Measurements from ENCODE around the gene PRKCA. TPM values are rescaled to one million over a fixed set of nuclear protein-coding genes. Genes with fewer than 3 reads are reported as not detected.

Gene PRKCA
- total and polyA plus RNA-seq, 2 donors (not counting 3 experiments of a cell fraction or from before 2014, with no cell fraction given) = 7.5 to 34.2 TPM

GRCh38 chr17:66306446-66306845 lies 4.0 kb downstream of the PRKCA start:
- POLR2A ChIA-PET = no interaction called here
- H3K9ac ChIP-seq (replicated peaks; ENCODE audit: extremely low read depth, insufficient read depth, low read length) = no peak overlapping the region
- no peaks in the 10 kb centered on the region for H4K20me1 ChIP-seq (replicated peaks; ENCODE audit: control insufficient read depth, extremely low read depth, insufficient read depth, low read length)
- no peaks in the 10 kb centered on the region for H3K36me3 ChIP-seq (ENCODE audit: control insufficient read depth in 2 of 2, extremely low read depth in 1 of 2, insufficient read depth in 2 of 2, low read length in 2 of 2)
- no peaks in the 10 kb centered on the region for H3K9me3 ChIP-seq (replicated peaks; ENCODE audit: control insufficient read depth, insufficient read depth, low read length)
- H3K4me2 ChIP-seq (ENCODE audit: insufficient read depth, low read length) = no peak overlapping the region
- H3K27me3 ChIP-seq (ENCODE audit: control insufficient read depth in 2 of 2, insufficient read depth in 2 of 2, low read length in 2 of 2) = no peaks in the 10 kb centered on the region
- TF ChIP-seq CTCF (IDR thresholded peaks at IDR 0.05; ENCODE audit: extremely low read depth in 1 of 2, insufficient read depth in 1 of 2, low read depth in 1 of 2, low read length in 2 of 2) (no peak), POLR2AphosphoS5 (IDR thresholded peaks at IDR 0.05; ENCODE audit: insufficient read depth, low read depth, low read length) (no peak), JUN (IDR thresholded peaks at IDR 0.05; ENCODE audit: borderline replicate concordance, insufficient read depth, insufficient read length, low read depth) (no peak), GATA2 (IDR thresholded peaks at IDR 0.05; ENCODE audit: insufficient read depth, insufficient read length, low read depth, low read length) (no peak)
- CTCF ChIA-PET = interaction anchor here (0.5 to 2.0 kb wide), 8 partner anchors 10 to 260 kb away, joined by 3 to 9 read pairs (median 4); no protein-coding TSS in a partner anchor
- dilution Hi-C loops (cut with MboI; ENCODE audit: extremely low pct_ligation_motif_present, low sequenced_read_pairs) (no loop called here), intact Hi-C loops (cut with micrococcal nuclease) (loop anchor here (5.0 kb wide), 2 partner anchors 41 to 116 kb away; no protein-coding TSS in a partner anchor)
- H3K79me2 ChIP-seq (ENCODE audit: control insufficient read depth, insufficient read depth, low read length) = peaks cover 38% of the 10 kb centered on the region
- FAIRE-seq (no peak), DNase-seq (ENCODE audit: low read depth, low spot score) (peak; percentile 20)
- no TSS peak for BruUV-seq (replicated peaks)
- no peaks in the 10 kb centered on the region for H3K9me1 ChIP-seq (replicated peaks; ENCODE audit: control insufficient read depth, extremely low read depth, insufficient read depth, low read length)
- no peak overlapping the region for H2AFZ ChIP-seq (ENCODE audit: low read depth, low read length)
- no peak overlapping the region for H3K4me3 ChIP-seq (replicated peaks in 1 of 3; ENCODE audit: insufficient read depth in 1 of 3, low read depth in 1 of 3, low read length in 3 of 3)
- peaks cover 24% of the 10 kb centered on the region for H3K4me1 ChIP-seq (ENCODE audit: control insufficient read depth, extremely low read depth, insufficient read depth, low read length)
- H3K27ac ChIP-seq (ENCODE audit: insufficient read depth, low read depth, low read length) = no peak overlapping the region

- intact Hi-C loops (cut with micrococcal nuclease) = loop anchor here (5.0 kb wide), 2 partner anchors 40 to 115 kb away; no protein-coding TSS in a partner anchor
- Histone ChIP-seq H3K79me2 (ENCODE audit: control insufficient read depth, insufficient read depth, low read length) (peaks cover 35% of the 10 kb centered on the region), H2AFZ (ENCODE audit: low read depth, low read length) (no peak overlapping the region), H3K9me3 (replicated peaks; ENCODE audit: control insufficient read depth, insufficient read depth, low read length) (no peaks in the 10 kb centered on the region), H4K20me1 (replicated peaks; ENCODE audit: control insufficient read depth, extremely low read depth, insufficient read depth, low read length) (no peaks in the 10 kb centered on the region), H3K36me3 (ENCODE audit: control insufficient read depth in 2 of 2, extremely low read depth in 1 of 2, insufficient read depth in 2 of 2, low read length in 2 of 2) (no peaks in the 10 kb centered on the region), H3K4me2 (ENCODE audit: insufficient read depth, low read length) (no peak overlapping the region), H3K27ac (ENCODE audit: insufficient read depth, low read depth, low read length) (no peak overlapping the region), H3K4me3 (replicated peaks in 1 of 3; ENCODE audit: insufficient read depth in 1 of 3, low read depth in 1 of 3, low read length in 3 of 3) (no peak overlapping the region), H3K27me3 (ENCODE audit: control insufficient read depth in 2 of 2, insufficient read depth in 2 of 2, low read length in 2 of 2) (no peaks in the 10 kb centered on the region), H3K4me1 (ENCODE audit: control insufficient read depth, extremely low read depth, insufficient read depth, low read length) (peaks cover 19% of the 10 kb centered on the region), H3K9ac (replicated peaks; ENCODE audit: extremely low read depth, insufficient read depth, low read length) (no peak overlapping the region), H3K9me1 (replicated peaks; ENCODE audit: control insufficient read depth, extremely low read depth, insufficient read depth, low read length) (no peaks in the 10 kb centered on the region)
- dilution Hi-C loops (cut with MboI; ENCODE audit: extremely low pct_ligation_motif_present, low sequenced_read_pairs) = no loop called here
- BruUV-seq (replicated peaks) = no TSS peak
- TF ChIP-seq GATA2 (IDR thresholded peaks at IDR 0.05; ENCODE audit: insufficient read depth, insufficient read length, low read depth, low read length) (no peak), POLR2A (IDR thresholded peaks at IDR 0.05; ENCODE audit: low read depth, low read length) (no peak), FOS (IDR thresholded peaks at IDR 0.05; ENCODE audit: borderline replicate concordance, insufficient read depth, low read length) (no peak), EZH2 (IDR thresholded peaks at IDR 0.05; ENCODE audit: borderline replicate concordance, low read depth, low read length, severe bottlenecking) (no peak), JUN (IDR thresholded peaks at IDR 0.05; ENCODE audit: borderline replicate concordance, insufficient read depth, insufficient read length, low read depth) (no peak), MYC (IDR thresholded peaks at IDR 0.05; ENCODE audit: low read depth, low read length) (no peak), CTCF (IDR thresholded peaks at IDR 0.05; ENCODE audit: extremely low read depth in 1 of 2, insufficient read depth in 1 of 2, low read depth in 1 of 2, low read length in 2 of 2) (no peak), POLR2AphosphoS5 (IDR thresholded peaks at IDR 0.05; ENCODE audit: insufficient read depth, low read depth, low read length) (no peak)
- TF ChIP-seq, protein P1, sequence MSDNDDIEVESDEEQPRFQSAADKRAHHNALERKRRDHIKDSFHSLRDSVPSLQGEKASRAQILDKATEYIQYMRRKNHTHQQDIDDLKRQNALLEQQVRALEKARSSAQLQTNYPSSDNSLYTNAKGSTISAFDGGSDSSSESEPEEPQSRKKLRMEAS (IDR thresholded peaks at IDR 0.05; ENCODE audit: insufficient read depth, insufficient read length) = no peak
- DNase-seq (ENCODE audit: low read depth, low spot score) = no peak
- POLR2A ChIA-PET = no interaction called here
- CTCF ChIA-PET = interaction anchor here (1.3 to 2.0 kb wide), 4 partner anchors 11 to 259 kb away, joined by 3 to 9 read pairs (median 6); no protein-coding TSS in a partner anchor
- no peak for FAIRE-seq
Observed at GRCh38 chr17:66307257-66307656, 4.8 kb downstream of the PRKCA start.

All from endothelial cell of umbilical vein (primary cell).